ENCODE results near the gene PPP3CA. TPM values are rescaled to one million over a fixed set of nuclear protein-coding genes. Genes with fewer than 3 reads are reported as not detected.

PPP3CA gene
- total and polyA plus RNA-seq, 2 of the 13 experiments (the other 11 are each of a cell fraction or from before 2014, with no cell fraction given): 4.8 to 13.2 TPM

DNA sequence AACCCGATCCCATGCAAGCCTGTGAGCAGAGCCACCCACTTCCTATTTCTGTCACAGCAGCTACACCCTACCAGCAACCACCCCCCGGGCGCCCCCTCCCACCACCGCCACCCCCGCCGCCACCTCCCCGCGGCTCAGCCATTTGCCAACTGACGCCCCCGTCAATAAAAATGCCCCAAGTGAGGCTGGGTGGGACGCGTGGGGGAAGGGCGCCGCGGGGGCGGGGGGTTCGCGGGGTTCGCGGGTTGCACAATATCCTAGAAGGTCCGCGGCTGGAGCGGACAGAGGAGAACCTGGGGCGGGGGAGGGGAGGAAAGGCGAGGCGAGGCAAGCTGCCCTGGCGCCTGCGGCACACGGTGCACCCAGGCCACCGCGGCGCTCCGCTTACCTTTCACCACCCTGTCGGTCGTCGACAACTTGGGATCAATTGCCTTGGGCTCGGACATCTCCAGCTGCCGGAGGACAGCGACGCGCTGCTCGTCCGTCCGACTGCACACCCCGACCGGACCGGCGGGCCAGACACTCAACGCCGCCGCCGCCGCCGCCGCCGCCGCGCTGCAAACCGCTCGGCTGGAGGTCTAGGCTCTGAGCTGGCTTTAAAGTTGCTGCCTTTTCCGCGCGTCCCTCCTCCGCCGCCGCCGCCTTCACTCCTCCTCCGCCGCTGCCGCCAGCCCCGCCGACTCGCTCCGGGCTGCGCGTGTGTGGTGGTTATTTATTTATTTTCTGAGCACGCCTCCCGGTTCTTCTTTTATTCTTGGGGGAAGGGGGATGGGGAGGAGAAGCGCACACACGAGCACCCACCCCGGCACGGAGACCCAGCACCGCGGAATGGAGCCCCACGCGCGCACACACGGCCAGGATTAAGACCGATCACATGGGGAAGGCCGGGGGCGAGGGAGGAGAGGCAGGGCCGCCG lies 717 bp downstream of the PPP3CA start (continued):
- TF ChIP-seq FOXC1 (CRISPR knock-in tag; IDR thresholded peaks at IDR 0.05; ENCODE audit: borderline replicate concordance): peak; percentile 60; the same call in 1 of the 2 replicates
- TF ChIP-seq KDM3A (CRISPR knock-in tag; IDR thresholded peaks at IDR 0.05; ENCODE audit: low read depth): no peak
- no peak for TF ChIP-seq HDAC2 (CRISPR knock-in tag; IDR thresholded peaks at IDR 0.05)
- no peak for TF ChIP-seq SIX4 (CRISPR knock-in tag; IDR thresholded peaks at IDR 0.05)
- no peak for TF ChIP-seq GFI1 (CRISPR knock-in tag; IDR thresholded peaks at IDR 0.05; ENCODE audit: borderline replicate concordance)
- no peak for TF ChIP-seq AKAP8 (CRISPR knock-in tag; IDR thresholded peaks at IDR 0.05)
- no peak for TF ChIP-seq PRPF4 (IDR thresholded peaks at IDR 0.05; ENCODE audit: low read depth, low read length, poor library complexity, severe bottlenecking)
- TF ChIP-seq, protein P1, sequence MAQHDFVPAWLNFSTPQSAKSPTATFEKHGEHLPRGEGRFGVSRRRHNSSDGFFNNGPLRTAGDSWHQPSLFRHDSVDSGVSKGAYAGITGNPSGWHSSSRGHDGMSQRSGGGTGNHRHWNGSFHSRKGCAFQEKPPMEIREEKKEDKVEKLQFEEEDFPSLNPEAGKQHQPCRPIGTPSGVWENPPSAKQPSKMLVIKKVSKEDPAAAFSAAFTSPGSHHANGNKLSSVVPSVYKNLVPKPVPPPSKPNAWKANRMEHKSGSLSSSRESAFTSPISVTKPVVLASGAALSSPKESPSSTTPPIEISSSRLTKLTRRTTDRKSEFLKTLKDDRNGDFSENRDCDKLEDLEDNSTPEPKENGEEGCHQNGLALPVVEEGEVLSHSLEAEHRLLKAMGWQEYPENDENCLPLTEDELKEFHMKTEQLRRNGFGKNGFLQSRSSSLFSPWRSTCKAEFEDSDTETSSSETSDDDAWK (CRISPR knock-in tag; IDR thresholded peaks at IDR 0.05): no peak
- TF ChIP-seq ARNT2 (CRISPR knock-in tag; IDR thresholded peaks at IDR 0.05; ENCODE audit: low read depth): no peak
- TF ChIP-seq, protein P2, sequence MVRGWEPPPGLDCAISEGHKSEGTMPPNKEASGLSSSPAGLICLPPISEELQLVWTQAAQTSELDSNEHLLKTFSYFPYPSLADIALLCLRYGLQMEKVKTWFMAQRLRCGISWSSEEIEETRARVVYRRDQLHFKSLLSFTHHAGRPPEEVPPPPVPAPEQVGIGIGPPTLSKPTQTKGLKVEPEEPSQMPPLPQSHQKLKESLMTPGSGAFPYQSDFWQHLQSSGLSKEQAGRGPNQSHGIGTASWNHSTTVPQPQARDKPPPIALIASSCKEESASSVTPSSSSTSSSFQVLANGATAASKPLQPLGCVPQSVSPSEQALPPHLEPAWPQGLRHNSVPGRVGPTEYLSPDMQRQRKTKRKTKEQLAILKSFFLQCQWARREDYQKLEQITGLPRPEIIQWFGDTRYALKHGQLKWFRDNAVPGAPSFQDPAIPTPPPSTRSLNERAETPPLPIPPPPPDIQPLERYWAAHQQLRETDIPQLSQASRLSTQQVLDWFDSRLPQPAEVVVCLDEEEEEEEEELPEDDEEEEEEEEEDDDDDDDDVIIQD (CRISPR knock-in tag; IDR thresholded peaks at IDR 0.05; ENCODE audit: low read depth): no peak
- TF ChIP-seq ZSCAN31 (CRISPR knock-in tag; IDR thresholded peaks at IDR 0.05; ENCODE audit: low read depth): no peak; the same call in 1 of the 2 replicates
- no peak for TF ChIP-seq SMAD3 (CRISPR knock-in tag; IDR thresholded peaks at IDR 0.05)
- peak; percentile 50; the same call in 1 of the 2 replicates for TF ChIP-seq BCL6 (CRISPR knock-in tag; IDR thresholded peaks at IDR 0.05)
- TF ChIP-seq, protein P3, sequence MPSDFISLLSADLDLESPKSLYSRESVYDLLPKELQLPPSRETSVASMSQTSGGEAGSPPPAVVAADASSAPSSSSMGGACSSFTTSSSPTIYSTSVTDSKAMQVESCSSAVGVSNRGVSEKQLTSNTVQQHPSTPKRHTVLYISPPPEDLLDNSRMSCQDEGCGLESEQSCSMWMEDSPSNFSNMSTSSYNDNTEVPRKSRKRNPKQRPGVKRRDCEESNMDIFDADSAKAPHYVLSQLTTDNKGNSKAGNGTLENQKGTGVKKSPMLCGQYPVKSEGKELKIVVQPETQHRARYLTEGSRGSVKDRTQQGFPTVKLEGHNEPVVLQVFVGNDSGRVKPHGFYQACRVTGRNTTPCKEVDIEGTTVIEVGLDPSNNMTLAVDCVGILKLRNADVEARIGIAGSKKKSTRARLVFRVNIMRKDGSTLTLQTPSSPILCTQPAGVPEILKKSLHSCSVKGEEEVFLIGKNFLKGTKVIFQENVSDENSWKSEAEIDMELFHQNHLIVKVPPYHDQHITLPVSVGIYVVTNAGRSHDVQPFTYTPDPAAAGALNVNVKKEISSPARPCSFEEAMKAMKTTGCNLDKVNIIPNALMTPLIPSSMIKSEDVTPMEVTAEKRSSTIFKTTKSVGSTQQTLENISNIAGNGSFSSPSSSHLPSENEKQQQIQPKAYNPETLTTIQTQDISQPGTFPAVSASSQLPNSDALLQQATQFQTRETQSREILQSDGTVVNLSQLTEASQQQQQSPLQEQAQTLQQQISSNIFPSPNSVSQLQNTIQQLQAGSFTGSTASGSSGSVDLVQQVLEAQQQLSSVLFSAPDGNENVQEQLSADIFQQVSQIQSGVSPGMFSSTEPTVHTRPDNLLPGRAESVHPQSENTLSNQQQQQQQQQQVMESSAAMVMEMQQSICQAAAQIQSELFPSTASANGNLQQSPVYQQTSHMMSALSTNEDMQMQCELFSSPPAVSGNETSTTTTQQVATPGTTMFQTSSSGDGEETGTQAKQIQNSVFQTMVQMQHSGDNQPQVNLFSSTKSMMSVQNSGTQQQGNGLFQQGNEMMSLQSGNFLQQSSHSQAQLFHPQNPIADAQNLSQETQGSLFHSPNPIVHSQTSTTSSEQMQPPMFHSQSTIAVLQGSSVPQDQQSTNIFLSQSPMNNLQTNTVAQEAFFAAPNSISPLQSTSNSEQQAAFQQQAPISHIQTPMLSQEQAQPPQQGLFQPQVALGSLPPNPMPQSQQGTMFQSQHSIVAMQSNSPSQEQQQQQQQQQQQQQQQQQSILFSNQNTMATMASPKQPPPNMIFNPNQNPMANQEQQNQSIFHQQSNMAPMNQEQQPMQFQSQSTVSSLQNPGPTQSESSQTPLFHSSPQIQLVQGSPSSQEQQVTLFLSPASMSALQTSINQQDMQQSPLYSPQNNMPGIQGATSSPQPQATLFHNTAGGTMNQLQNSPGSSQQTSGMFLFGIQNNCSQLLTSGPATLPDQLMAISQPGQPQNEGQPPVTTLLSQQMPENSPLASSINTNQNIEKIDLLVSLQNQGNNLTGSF (CRISPR knock-in tag; IDR thresholded peaks at IDR 0.05): 0 out of 2 replicates have a peak, but pooled peaks have one; percentile 42
- no peak for TF ChIP-seq ZNF713 (CRISPR knock-in tag; IDR thresholded peaks at IDR 0.05)
- TF ChIP-seq ZFP90 (CRISPR knock-in tag; IDR thresholded peaks at IDR 0.05; ENCODE audit: borderline replicate concordance): no peak
- no peak for TF ChIP-seq CENPX (CRISPR knock-in tag; IDR thresholded peaks at IDR 0.05)
- TF ChIP-seq MZF1 (CRISPR knock-in tag; IDR thresholded peaks at IDR 0.05; ENCODE audit: borderline replicate concordance): no peak
- TF ChIP-seq NR2F1 (CRISPR knock-in tag; IDR thresholded peaks at IDR 0.05): no peak
